ENCODE data around the gene RPS27.
"Not testable (repeated sequence)": the region's sequence is repeated elsewhere in the genome, so short reads cannot be mapped to it uniquely, and the experiment has no call there.

RPS27 gene

DNA sequence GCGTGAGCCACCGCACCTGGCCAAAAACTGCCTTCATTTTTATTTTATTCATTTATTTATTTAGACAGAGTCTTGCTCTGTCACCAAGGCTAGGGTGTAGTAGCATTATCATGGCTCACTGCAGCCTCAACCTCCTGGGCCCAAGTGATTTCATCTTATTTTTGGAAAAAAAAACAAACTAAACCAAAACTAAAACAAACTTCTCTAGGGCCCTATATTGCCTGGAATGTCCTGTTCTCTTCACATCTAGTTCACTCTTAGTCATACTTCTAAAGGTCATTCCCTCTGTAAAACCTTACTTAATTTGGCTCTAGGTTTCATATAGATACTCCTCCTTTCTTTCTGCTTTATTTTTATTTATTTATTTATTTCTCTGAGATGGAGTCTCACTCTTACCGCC, 15.6 kb downstream of the RPS27 start:
- TF ChIP-seq, protein P1, sequence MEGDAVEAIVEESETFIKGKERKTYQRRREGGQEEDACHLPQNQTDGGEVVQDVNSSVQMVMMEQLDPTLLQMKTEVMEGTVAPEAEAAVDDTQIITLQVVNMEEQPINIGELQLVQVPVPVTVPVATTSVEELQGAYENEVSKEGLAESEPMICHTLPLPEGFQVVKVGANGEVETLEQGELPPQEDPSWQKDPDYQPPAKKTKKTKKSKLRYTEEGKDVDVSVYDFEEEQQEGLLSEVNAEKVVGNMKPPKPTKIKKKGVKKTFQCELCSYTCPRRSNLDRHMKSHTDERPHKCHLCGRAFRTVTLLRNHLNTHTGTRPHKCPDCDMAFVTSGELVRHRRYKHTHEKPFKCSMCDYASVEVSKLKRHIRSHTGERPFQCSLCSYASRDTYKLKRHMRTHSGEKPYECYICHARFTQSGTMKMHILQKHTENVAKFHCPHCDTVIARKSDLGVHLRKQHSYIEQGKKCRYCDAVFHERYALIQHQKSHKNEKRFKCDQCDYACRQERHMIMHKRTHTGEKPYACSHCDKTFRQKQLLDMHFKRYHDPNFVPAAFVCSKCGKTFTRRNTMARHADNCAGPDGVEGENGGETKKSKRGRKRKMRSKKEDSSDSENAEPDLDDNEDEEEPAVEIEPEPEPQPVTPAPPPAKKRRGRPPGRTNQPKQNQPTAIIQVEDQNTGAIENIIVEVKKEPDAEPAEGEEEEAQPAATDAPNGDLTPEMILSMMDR (IDR thresholded peaks at IDR 0.05; ENCODE audit: insufficient read depth, low read depth, low read length, missing control alignments) = no peak
- H3K4me3 ChIP-seq (ENCODE audit: low read depth, low read length) = no peak overlapping the region
- DNase-seq (ENCODE audit: low read depth) = no peak

DNA sequence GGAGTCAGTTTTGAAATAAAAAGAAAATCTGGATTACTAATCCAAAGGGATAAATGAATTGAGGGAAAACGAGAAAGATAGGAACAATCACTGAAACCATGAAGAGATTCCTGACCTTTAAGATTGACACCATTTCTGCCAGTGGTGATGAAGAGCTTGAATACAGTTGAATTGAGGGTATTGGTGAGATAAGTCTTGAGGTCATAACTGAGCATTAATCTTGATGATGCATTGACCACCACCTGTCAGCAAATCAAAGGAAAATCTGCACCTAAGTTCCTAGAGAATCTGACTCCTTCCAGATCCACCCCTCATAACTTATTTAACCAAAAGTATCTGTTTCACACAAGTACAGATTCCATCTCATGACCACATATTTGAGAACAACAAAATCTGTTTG, 21.6 kb downstream of the RPS27 start:
- DNase-seq (ENCODE audit: low read depth) = no peak
- TF ChIP-seq, protein P1 (IDR thresholded peaks at IDR 0.05; ENCODE audit: insufficient read depth, low read depth, low read length, missing control alignments) = no peak

DNA sequence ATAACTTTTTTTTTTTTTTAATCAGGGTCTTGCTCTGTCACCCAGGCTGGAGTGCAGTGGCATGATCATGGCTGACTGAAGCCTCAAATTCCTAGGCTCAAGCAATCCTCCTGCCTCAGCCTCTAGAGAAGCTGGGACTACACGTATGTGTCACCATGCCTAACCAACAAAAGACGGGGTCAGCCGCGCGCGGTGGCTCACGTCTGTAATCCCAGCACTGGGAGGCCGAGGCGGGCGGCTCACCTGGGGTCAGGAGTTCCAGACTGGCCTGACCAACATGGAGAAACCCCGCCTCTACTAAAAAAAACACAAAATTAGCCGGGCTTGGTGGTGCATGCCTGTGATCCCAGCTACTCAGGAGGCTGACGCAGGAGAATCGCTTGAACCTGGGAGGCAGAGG, 22.0 kb downstream of the RPS27 start:
- not testable (repeated sequence) for DNase-seq (ENCODE audit: low read depth); H3K4me3 ChIP-seq (ENCODE audit: low read depth, low read length)

More for the DNA sequence above, 21.6 kb downstream of the RPS27 start:
- H3K4me3 ChIP-seq (ENCODE audit: low read depth, low read length) = no peak overlapping the region

DNA sequence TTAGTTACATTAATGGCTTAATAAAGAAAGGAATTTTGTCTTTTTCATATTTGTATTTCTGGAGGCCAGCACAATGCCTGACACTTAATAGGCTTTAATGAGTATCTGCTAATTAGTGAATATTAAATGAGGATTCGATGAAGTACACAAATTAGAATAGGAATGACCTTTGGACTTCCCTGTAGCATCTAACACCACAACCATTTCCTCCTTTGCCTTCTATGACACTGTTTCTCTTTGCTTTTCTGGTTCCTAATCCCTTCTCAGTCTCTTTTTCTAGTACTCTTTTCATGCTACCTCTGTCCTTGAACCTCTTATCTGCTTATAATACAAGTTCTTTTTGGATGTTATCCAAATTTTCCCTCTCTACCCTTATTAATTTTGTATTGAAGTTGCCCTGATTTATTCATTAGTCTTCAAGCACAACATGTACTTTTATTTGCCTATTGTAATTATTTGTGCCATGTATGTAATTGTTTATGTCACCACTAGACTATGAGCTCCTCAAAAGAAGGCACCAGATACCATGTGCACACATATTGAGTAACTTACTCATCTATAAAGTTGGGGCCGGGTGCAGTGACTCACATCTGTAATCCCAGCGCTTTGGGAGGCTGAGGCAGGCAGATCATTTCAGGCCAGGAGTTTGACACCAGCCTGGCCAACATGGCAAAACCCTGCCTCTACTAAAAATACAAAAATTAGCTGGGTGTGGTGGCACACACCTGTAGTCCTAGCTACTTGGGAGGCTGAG, 23.8 kb downstream of the RPS27 start:
- TF ChIP-seq, protein P1 (IDR thresholded peaks at IDR 0.05; ENCODE audit: insufficient read depth, low read depth, low read length, missing control alignments) = no peak
- no peak overlapping the region for H3K4me3 ChIP-seq (ENCODE audit: low read depth, low read length)
- DNase-seq (ENCODE audit: low read depth) = no peak

DNA sequence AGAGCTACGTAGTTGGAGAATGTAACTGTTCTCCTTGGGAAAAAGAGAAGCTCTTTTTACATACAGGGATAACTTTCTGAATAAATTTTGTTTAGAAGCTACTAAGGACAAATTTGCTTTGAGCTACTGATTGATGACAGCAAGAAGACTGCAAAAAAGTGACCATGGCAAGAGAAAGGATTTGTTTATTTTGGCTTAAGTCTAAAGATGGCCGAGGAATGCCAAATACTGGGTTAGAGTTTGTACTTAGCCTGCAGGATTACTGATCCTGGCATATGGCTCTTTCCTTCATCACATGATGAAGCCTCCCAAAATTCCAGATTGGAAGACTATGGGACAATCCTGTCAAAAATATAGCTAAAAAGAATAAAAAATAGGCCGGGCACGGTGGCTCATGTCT, 28.7 kb downstream of the RPS27 start:
- DNase-seq (ENCODE audit: low read depth) = no peak
- H3K4me3 ChIP-seq (ENCODE audit: low read depth, low read length) = no peak overlapping the region
- TF ChIP-seq, protein P1 (IDR thresholded peaks at IDR 0.05; ENCODE audit: insufficient read depth, low read depth, low read length, missing control alignments) = no peak

DNA sequence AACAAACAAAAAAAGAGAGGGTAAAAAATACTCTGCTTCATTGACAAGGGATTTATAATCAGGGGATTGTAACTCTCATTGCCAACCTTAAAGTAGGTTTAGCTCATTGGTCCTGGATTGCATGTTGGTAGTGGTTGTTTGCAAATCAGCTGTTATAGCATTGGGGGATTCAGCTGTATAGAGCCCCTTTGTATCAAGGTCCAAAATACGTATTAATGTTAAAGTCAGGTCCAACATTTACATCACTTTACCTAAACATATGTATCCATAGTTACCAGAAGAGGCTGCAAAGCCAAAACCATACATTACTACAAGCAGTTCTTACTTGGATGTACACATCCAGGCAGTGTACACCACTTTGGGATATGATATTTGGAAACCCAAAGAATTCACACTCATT, 29.4 kb downstream of the RPS27 start:
- TF ChIP-seq, protein P1 (IDR thresholded peaks at IDR 0.05; ENCODE audit: insufficient read depth, low read depth, low read length, missing control alignments) = no peak
- no peak for DNase-seq (ENCODE audit: low read depth)
- H3K4me3 ChIP-seq (ENCODE audit: low read depth, low read length) = no peak overlapping the region

DNA sequence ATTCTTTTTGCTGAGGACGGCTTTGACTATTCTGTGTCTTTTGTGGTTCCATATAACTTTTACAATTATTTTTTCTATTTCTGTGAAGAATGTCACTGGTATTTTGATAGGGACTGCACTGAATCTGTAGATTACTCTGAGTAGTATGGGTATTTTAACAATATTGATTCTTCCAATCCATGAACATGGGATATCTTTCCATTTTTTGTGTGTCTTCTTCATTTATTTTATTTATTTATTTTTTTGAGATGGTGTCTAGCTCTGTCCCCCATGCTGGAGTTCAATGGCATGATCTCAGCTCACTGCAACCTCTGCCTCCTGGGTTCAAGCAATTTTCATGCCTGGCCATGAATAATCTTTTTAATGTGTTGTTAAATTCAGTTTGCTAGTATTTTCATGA, 43.1 kb downstream of the RPS27 start:
- H3K4me3 ChIP-seq (ENCODE audit: low read depth, low read length) = not testable (repeated sequence)

More for the DNA sequence above, 43.1 kb downstream of the RPS27 start:
- not testable (repeated sequence) for DNase-seq (ENCODE audit: low read depth)

Data from GM12865 (cell line).